Activated naive CD4-positive, alpha-beta T cell (primary cell): Measurements from ENCODE around the gene RASSF4.

ENCODE experiments used
- DNase-seq, 4 experiments: peaks; one replicate each; lab custom pipeline; 2025; lab: John Stamatoyannopoulos, UW

The RASSF4 gene

GRCh38 chr10:44947371-44948152, 12.0 kb upstream of the RASSF4 start:
- DNase-seq: no peak

DNA sequence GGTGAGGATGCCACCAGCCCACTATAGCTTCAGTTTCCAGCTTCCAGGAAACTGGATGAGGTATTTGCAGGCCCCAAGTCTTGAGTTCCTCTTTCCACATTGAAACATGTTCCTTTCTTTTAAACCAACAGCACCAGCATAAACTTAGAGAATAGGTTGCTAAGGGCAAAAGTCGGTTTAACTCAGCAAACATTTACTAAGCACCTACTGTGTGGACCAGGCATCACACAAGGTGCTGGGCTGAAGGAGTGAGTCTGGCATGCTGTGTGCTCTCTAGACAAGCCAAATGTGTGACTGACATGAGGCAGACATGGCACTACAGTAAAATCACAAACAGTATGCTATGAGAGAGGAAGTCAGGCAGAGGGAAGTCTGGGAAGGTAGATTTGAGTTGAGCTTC, 11.0 kb upstream of the RASSF4 start:
- DNase-seq: no peak

- DNase-seq: no peak
Observed at GRCh38 chr10:44949127-44949802, 10.3 kb upstream of the RASSF4 start.

GRCh38 chr10:44949915-44950314, 9.7 kb upstream of the RASSF4 start:
- no peak for DNase-seq

DNA sequence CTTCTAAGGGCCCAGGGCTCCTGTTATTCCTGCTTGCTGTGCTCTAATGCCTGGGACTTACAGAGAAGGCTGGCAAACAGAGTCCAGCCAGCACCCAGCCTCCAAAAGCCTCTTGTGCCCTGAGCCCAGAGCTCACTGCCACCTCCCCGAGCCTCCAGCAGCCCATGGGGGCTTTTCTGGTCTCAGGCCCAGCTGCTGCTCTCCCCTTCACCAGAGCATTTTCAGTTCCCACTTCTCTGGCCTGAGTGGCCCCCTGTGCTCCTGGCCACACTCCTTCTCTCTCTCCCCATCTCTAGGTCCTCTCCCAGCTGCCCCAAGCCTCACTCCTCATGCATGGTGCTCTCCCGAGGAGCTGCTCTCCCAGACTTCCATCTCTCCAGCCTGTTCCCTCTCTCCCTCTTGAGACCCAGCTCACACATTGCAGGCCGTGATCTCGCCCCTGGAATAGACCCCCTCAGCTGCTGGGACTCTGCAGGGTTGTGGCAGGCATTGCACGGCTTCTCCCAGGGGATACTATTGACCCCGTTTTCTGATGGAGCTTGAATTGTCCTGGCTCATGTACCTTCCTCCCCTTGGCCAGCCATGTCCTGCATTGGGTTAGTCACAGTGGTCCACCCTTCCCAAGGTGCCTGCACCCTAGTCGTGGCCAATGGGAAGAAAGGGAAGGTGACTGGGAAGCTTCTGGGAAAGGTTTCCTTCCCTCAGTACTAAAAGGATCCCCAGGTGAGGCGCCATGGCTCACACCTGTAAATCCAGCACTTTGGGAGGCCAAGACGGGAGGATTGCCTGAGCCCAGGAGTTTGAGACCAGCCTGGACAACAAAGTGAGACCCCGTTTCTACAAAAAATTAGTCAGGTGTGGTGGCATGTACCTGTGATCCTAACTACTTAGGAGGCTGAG, 9.0 kb upstream of the RASSF4 start:
- DNase-seq: no peak

- DNase-seq: no peak
Observed at GRCh38 chr10:44951576-44952226, 7.9 kb upstream of the RASSF4 start.

DNA sequence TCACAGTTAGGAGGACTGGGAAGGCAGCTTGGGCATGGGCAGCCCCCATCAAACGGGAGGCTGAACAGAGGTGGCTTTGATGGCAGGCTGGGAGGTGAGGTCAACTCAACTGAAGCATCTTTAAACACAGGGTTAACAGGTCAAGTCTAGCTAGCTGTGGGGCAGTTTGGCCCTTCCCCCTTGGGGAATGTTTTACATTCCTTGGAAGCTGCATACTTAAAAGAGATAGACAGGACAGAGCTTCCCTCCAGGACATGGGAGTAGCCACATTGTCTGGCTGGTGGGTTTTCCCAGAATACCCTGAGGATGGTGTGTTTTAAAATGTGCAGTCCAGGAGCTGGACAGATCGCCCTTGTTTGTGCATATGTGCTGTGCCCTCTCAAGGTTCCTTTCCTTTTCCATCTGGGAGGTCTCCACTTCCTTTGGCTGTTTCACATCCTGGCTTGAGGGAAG, 6.8 kb upstream of the RASSF4 start:
- DNase-seq: no peak

- no peak for DNase-seq
Observed at GRCh38 chr10:44954042-44954441, 5.6 kb upstream of the RASSF4 start.

- DNase-seq: no peak
Observed at GRCh38 chr10:44954962-44955361, 4.6 kb upstream of the RASSF4 start.

- DNase-seq: no peak
Observed at GRCh38 chr10:44955413-44956070, 4.1 kb upstream of the RASSF4 start.

DNA sequence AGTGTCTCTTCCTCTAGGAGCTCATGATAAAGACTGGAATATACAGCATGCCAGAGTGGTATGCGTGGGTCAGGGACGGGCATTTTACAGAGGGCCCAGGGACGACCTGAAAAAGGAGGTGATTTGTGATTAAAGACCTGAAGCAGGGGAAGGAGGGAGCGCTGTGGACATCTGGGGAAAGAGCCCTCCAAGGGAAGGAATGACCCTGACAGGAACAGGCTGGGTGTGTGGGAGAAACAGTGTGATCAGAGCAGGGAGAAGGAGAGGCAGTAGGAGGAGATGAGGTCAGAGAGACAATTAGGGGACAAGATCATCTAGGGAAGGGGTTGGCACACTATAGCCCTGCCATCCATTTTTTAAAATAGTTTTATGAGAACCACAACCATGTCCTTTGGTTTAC, 3.4 kb upstream of the RASSF4 start:
- DNase-seq: no peak

GRCh38 chr10:44956717-44957706, 2.6 kb upstream of the RASSF4 start:
- DNase-seq: no peak

GRCh38 chr10:44958196-44958897, 1.3 kb upstream of the RASSF4 start:
- DNase-seq: no peak

GRCh38 chr10:44958898-44959246, 730 bp upstream of the RASSF4 start:
- DNase-seq: no peak

GRCh38 chr10:44960088-44960460, 472 bp downstream of the RASSF4 start:
- DNase-seq: no peak

- DNase-seq: no peak
Observed at GRCh38 chr10:44960482-44961229, 1.1 kb downstream of the RASSF4 start.

DNA sequence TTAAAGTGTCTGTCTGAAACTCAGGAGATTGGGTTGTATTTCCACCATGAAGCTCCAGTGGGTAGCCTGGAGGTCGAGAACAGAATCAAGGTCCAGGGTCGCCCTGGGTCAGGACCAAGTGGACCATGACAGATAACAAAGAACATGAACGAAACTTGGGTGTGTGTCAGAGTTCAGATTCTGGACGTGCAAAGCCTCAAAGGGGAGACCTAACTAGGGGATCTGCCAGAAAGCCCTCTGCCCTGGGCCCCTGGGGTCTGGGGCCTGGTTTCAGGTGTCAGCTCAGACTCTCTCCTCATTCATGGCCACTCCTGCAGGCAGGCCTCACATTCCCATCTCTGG, 1.6 kb downstream of the RASSF4 start:
- DNase-seq: no peak

GRCh38 chr10:44961931-44962750, 2.5 kb downstream of the RASSF4 start:
- DNase-seq: no peak
